KMS-11 (cell line): ENCODE data around the gene KCTD16.

ENCODE experiments used
- H2AFZ ChIP-seq: fragments of 200-600 bp; sonication (generic); 2 replicates; pipeline ENCODE4 v1.6.1; 2016; ENCODE audit warnings: antibody characterized with exemption, mixed run types, low read depth
- H3K27ac ChIP-seq: fragments of 200-600 bp; sonication (generic); 2 replicates; pipeline ENCODE4 v1.6.1; 2016; ENCODE audit warnings: mild to moderate bottlenecking, mixed run types
- H3K27me3 ChIP-seq: fragments of 200-600 bp; sonication (generic); 2 replicates; pipeline ENCODE4 v1.6.1; 2017; ENCODE audit warnings: mild to moderate bottlenecking, low read depth, mixed run types, moderate library complexity; ENCODE audit not compliant: insufficient read depth
- H3K36me3 ChIP-seq: fragments of 200-600 bp; sonication (generic); 2 replicates; pipeline ENCODE4 v1.6.1; 2017; ENCODE audit warnings: mild to moderate bottlenecking, mixed run types; ENCODE audit not compliant: insufficient read depth
- H3K4me1 ChIP-seq: fragments of 200-600 bp; sonication (generic); 2 replicates; pipeline ENCODE4 v1.6.1; 2016; ENCODE audit warnings: mild to moderate bottlenecking, low read depth, mixed run types; ENCODE audit not compliant: poor library complexity, severe bottlenecking
- H3K4me2 ChIP-seq: fragments of 200-600 bp; sonication (generic); 2 replicates; pipeline ENCODE4 v1.7.0; 2016; ENCODE audit warnings: mild to moderate bottlenecking, mixed run types
- H3K4me3 ChIP-seq: fragments of 200-600 bp; sonication (generic); IDR thresholded peaks from 2 replicates; pipeline ENCODE4 v1.6.1; 2017; ENCODE audit warnings: low read depth, low read length, mixed read lengths; ENCODE audit not compliant: insufficient read depth
- H3K79me2 ChIP-seq: fragments of 200-600 bp; sonication (generic); 2 replicates; pipeline ENCODE4 v1.6.1; 2016; ENCODE audit warnings: low read depth, mixed run types; ENCODE audit not compliant: insufficient read depth
- H3K9ac ChIP-seq: fragments of 200-600 bp; sonication (generic); 2 replicates; pipeline ENCODE4 v1.6.1; 2016; ENCODE audit warnings: mild to moderate bottlenecking, mixed run types
- H4K20me1 ChIP-seq: fragments of 200-600 bp; sonication (generic); 2 replicates; pipeline ENCODE4 v1.6.1; 2016; ENCODE audit warnings: mild to moderate bottlenecking, mixed run types; ENCODE audit not compliant: insufficient read depth
- TF ChIP-seq, protein P1 (sequence below): fragments of 200-600 bp; sonication (generic); conservative IDR thresholded peaks from 2 replicates; pipeline ENCODE4 v1.6.1; 2017; ENCODE audit warnings: low read depth, mild to moderate bottlenecking, antibody characterized with exemption, low read length, moderate library complexity, mixed read lengths

Gene KCTD16

DNA sequence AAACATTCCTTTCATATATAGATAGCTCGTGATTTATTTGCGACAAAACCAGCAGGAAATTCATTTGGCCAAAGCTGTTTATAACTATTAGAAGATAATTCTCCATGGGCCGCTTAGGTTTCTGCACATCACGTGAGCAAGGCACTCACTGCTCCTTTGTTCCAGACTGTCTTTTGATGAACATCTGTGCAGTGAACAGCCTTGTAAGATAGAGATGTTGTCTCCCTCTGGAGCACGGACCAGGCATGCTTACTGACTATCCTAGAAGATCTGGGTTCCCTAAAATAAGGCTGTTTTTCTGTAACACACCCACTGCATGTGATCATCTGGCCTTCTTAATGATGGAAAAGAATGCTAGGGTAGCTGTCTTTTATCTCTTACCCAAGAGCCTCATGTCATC is 31.1 kb upstream of the KCTD16 start:
- Histone ChIP-seq H4K20me1 (no peaks in the 10 kb centered on the region), H3K27ac (no peak overlapping the region), H3K4me3 (no peak overlapping the region), H2AFZ (no peak overlapping the region), H3K4me2 (no peak overlapping the region), H3K79me2 (no peaks in the 10 kb centered on the region), H3K27me3 (no peaks in the 10 kb centered on the region), H3K4me1 (peaks cover 17% of the 10 kb centered on the region), H3K9ac (no peak overlapping the region), H3K36me3 (no peaks in the 10 kb centered on the region)
- TF ChIP-seq, protein P1, sequence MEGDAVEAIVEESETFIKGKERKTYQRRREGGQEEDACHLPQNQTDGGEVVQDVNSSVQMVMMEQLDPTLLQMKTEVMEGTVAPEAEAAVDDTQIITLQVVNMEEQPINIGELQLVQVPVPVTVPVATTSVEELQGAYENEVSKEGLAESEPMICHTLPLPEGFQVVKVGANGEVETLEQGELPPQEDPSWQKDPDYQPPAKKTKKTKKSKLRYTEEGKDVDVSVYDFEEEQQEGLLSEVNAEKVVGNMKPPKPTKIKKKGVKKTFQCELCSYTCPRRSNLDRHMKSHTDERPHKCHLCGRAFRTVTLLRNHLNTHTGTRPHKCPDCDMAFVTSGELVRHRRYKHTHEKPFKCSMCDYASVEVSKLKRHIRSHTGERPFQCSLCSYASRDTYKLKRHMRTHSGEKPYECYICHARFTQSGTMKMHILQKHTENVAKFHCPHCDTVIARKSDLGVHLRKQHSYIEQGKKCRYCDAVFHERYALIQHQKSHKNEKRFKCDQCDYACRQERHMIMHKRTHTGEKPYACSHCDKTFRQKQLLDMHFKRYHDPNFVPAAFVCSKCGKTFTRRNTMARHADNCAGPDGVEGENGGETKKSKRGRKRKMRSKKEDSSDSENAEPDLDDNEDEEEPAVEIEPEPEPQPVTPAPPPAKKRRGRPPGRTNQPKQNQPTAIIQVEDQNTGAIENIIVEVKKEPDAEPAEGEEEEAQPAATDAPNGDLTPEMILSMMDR: no peak

DNA sequence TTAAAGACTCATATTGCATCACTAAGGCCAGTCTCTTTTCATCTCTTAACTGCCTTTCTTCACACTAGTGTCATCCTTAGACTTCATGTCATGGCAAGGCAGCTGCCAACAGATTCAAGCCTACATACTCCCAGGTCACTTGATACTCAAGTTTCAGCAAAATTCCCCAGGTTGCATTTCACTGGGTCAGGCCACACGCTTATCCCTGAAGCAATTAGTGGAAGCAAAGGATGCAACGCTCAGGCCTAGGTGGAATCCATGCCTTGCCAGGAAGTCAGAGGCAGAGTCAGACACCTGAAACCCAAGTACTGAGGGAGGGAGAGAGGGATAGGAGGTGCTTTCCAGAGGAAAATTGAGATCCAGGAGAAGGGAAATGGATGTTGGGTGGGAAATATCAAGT is 29.1 kb upstream of the KCTD16 start:
- no peaks in the 10 kb centered on the region for H3K27me3 ChIP-seq
- H3K36me3 ChIP-seq: no peaks in the 10 kb centered on the region
- no peak overlapping the region for H3K27ac ChIP-seq
- no peak overlapping the region for H3K9ac ChIP-seq
- H2AFZ ChIP-seq: peak overlapping the region; percentile 55; the same call in 1 of the 2 replicates
- H3K4me2 ChIP-seq: peak overlapping the region; percentile 44; the same call in 1 of the 2 replicates
- no peak overlapping the region for H3K4me3 ChIP-seq
- H3K79me2 ChIP-seq: no peaks in the 10 kb centered on the region
- H3K4me1 ChIP-seq: peaks cover 17% of the 10 kb centered on the region
- no peaks in the 10 kb centered on the region for H4K20me1 ChIP-seq
- TF ChIP-seq, protein P1: no peak

DNA sequence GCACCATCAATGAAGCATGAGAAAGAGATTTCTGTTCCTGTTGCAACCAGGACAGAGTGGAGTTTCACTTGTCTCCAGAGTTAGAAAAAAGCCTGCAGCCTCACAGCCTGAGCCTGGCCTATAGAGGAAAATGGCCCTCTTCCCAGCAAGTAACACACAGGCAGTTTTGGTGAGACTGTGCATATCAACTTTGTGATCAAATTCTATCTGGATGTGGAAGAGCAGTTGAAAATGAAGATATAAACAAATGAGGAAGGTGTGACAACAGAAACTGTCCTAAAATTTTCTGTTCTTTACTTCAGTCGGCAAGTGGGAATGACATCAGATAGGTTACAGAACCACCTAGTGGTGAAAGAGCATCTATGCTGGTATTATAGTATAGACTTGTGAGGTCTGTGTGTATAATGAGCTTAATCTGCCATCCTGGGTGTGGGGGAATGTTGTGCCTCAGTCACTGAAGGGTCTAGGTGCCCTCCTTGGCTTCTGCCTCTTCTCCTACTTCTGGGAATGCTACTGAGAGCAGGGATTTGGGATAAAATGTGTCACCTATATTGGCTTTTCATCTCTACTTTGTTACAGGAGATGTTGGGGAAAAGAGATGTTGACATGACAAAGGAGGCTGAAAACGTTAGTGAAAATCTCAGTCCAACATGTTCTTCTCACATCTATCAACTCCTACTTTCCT is 28.4 kb upstream of the KCTD16 start:
- H3K4me1 ChIP-seq: peaks cover 17% of the 10 kb centered on the region
- H3K27me3 ChIP-seq: no peaks in the 10 kb centered on the region
- no peaks in the 10 kb centered on the region for H3K36me3 ChIP-seq
- H3K79me2 ChIP-seq: no peaks in the 10 kb centered on the region
- TF ChIP-seq, protein P1: peak; percentile 86
- H3K9ac ChIP-seq: no peak overlapping the region
- H3K27ac ChIP-seq: no peak overlapping the region
- peak overlapping the region; percentile 55; the same call in 1 of the 2 replicates for H2AFZ ChIP-seq
- H3K4me3 ChIP-seq: no peak overlapping the region
- no peaks in the 10 kb centered on the region for H4K20me1 ChIP-seq
- H3K4me2 ChIP-seq: peak overlapping the region; percentile 44

DNA sequence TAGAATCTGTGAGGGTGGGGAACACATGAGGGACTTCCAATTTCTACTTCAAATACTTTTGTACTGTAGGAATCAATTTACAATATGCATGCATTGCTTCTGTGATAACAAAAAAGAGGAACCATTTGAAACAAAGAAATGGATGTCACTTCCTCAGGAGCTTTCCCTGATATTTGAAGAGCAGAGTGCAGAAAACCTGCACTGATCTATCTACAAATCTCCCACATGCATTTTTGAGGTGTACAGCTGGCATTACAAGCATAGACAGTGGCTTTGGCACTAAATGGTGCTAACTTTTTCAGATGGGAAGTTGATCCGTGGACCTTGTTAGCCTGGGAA is 27.9 kb upstream of the KCTD16 start:
- peak overlapping the region; percentile 55; the same call in 1 of the 2 replicates for H2AFZ ChIP-seq
- H3K36me3 ChIP-seq: no peaks in the 10 kb centered on the region
- no peak overlapping the region for H3K9ac ChIP-seq
- H3K27me3 ChIP-seq: no peaks in the 10 kb centered on the region
- H3K4me3 ChIP-seq: no peak overlapping the region
- no peaks in the 10 kb centered on the region for H4K20me1 ChIP-seq
- H3K79me2 ChIP-seq: no peaks in the 10 kb centered on the region
- H3K4me2 ChIP-seq: no peak overlapping the region
- TF ChIP-seq, protein P1: no peak
- peaks cover 17% of the 10 kb centered on the region for H3K4me1 ChIP-seq
- no peak overlapping the region for H3K27ac ChIP-seq
